CD1c-positive myeloid dendritic cell (primary cell): ENCODE measurements around the gene BICD1.
"Not testable (repeated sequence)": the region's sequence is repeated elsewhere in the genome, so short reads cannot be mapped to it uniquely, and the experiment has no call there.

Experiments
- DNase-seq: peaks from one replicate; pipeline ENCODE4 v3.0.0-alpha.2; 2016; ENCODE audit errors: extremely low spot score

The BICD1 gene

GRCh38 chr12:32145096-32145495, 38.4 kb downstream of the BICD1 start:
- no peak for DNase-seq

- DNase-seq = no peak
Measured at GRCh38 chr12:32146074-32146873, 39.6 kb downstream of the BICD1 start.

- no peak for DNase-seq
Measured at GRCh38 chr12:32148372-32148771, 41.7 kb downstream of the BICD1 start.

GRCh38 chr12:32149489-32149888, 42.8 kb downstream of the BICD1 start:
- DNase-seq = no peak

- DNase-seq = no peak
Measured at GRCh38 chr12:32151086-32151485, 44.4 kb downstream of the BICD1 start.

GRCh38 chr12:32151552-32151951, 44.9 kb downstream of the BICD1 start:
- DNase-seq = no peak

- no peak for DNase-seq
Measured at GRCh38 chr12:32155041-32155440, 48.4 kb downstream of the BICD1 start.

- no peak for DNase-seq
Measured at GRCh38 chr12:32155961-32156529, 49.4 kb downstream of the BICD1 start.

- no peak for DNase-seq
Measured at GRCh38 chr12:32158525-32158924, 51.9 kb downstream of the BICD1 start.

- DNase-seq = no peak
Measured at GRCh38 chr12:32159381-32159780, 52.7 kb downstream of the BICD1 start.

GRCh38 chr12:32159925-32160324, 53.3 kb downstream of the BICD1 start:
- DNase-seq = no peak

GRCh38 chr12:32161058-32161457, 54.4 kb downstream of the BICD1 start:
- DNase-seq = no peak

GRCh38 chr12:32163596-32163995, 56.9 kb downstream of the BICD1 start:
- no peak for DNase-seq

- no peak for DNase-seq
Measured at GRCh38 chr12:32166510-32166909, 59.9 kb downstream of the BICD1 start.

GRCh38 chr12:32170437-32170998, 63.9 kb downstream of the BICD1 start:
- no peak for DNase-seq

GRCh38 chr12:32171211-32171610, 64.6 kb downstream of the BICD1 start:
- DNase-seq = no peak

GRCh38 chr12:32176606-32177005, 70.0 kb downstream of the BICD1 start:
- no peak for DNase-seq

- no peak for DNase-seq
Measured at GRCh38 chr12:32178341-32179010, 71.8 kb downstream of the BICD1 start.

GRCh38 chr12:32179011-32179395, 72.4 kb downstream of the BICD1 start:
- no peak for DNase-seq

- DNase-seq = no peak
Measured at GRCh38 chr12:32181498-32182175, 75.0 kb downstream of the BICD1 start.

GRCh38 chr12:32183650-32184049, 77.0 kb downstream of the BICD1 start:
- DNase-seq = no peak

- DNase-seq = not testable (repeated sequence)
Measured at GRCh38 chr12:32187127-32187526, 80.5 kb downstream of the BICD1 start.
